Suppressor macrophage (primary cell): Measurements from ENCODE around the gene IL1A.

Experiments
- DNase-seq, 4 experiments: peaks; one replicate each; pipeline ENCODE4 v3.0.0-alpha.2; 2020 to 2022

The IL1A gene

DNA sequence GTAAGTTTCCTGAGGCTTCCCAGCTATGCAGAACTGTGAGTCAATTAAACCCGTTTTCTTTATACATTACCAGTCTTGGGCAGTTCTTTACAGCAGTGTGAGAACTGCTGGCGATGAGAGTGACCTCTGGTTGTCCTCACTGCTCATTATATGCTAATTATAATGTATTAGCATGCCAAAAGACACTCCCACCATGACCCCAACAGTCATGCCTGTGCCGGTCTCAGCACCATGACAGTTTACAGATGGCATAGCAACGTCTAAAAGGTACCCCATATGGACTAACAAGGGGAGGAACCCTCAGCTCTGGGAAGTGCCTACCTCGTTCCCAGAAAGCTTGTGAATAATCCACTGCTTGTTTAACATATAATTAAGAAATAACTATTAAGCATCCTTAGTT, 8.1 kb upstream of the IL1A start:
- no peak for DNase-seq

DNA sequence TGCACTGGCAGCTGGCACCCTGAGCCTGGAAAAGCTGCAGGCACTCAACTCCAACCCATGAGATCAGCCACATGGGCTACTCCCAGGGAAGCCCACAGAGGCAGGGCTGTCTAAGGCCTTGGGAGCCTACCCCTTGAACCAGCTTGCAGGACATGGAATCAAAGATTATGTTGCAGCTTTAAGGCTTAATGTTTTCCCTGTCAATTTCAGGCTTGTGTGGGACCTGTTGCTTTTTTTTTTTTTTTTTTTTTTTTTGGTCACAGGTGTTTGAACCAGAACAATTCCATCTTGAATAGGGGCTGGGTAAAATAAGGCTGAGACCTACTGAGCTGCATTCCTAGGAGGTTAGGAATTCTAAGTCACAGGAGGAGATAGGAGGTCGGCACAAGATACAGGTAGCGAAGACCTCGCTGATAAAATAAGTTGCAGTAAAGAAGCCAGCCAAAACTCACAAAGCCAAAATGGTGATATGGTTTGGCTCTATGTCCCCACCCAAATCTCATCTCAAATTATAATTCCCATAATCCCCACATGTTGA, 7.5 kb upstream of the IL1A start:
- DNase-seq: no peak

DNA sequence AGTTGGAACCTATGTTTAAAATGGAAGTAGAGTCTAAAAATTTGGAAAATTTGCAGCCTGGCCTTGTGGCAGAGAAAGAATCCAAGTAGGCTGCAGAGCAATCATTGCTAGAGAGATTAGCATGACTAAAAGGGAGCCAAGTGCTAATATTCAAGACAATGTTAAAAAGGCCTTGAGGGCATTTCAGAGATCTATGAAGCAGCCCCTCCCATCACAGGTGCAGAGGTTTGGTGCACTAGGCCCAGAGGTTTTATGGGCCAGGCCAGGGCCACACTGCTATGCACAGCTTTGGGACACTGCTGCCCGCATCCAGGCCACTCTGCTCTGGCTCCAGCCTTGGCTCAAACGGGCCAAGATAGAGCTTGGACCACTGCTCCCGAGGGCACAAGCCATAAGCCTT, 6.7 kb upstream of the IL1A start:
- no peak for DNase-seq

DNA sequence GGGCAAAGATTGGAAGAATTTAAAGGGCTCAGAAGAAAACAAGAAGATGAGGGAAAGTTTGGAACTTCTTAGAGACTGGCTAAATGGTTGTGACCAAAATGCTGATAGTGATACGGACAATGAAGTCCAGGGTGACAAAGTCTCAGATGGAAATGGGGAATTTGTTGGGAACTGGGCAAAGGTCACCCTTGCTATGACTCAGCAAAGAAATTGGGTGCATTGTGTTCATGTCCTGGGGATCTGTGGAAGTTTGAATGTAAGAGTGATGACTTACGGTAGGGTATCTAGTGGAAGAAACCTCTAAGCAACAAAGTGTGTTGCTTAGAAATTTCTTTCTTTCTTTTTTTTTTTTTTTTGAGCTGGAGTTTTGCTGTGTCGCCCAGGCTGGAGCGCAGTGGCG, 6.0 kb upstream of the IL1A start:
- no peak for DNase-seq

DNA sequence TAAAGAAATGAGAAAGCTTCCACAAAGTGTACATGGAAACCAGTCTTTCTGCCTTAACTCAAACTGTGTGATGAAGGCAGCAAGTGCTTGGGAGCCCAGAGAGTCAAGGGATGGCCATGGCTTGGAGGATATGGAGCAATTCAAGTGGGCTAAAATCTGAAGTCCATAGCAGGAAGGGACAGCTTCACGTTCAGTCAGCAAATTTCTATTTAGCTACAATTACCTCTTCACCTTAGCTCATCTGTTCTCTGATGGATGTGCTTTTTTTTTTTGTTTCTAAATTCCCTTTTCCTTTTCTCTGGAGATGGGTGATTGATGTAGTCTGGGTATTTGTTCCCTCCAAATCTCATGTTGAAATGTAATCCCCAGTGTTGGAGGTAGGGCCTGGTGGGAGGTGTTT, 4.9 kb upstream of the IL1A start:
- no peak for DNase-seq

DNA sequence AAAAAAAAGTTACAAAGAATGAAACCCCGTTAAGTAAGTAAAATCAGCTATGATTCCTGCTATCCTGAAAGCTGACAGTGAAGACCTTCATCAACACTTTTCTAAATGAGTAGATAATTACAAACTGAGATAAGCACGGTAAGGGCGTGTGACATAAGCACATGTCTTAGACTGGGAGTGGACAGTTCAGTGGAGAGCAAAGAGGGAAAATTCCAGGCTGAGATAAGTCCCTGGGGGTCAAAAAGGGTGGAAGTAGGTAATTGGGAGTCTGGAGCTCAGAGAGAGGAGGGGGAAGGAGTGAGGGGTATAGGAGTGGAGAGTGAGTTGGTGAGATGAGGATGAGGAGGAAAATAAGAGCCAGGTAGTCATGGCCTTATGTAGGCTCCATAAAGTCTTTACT, 4.4 kb upstream of the IL1A start:
- DNase-seq: no peak

DNA sequence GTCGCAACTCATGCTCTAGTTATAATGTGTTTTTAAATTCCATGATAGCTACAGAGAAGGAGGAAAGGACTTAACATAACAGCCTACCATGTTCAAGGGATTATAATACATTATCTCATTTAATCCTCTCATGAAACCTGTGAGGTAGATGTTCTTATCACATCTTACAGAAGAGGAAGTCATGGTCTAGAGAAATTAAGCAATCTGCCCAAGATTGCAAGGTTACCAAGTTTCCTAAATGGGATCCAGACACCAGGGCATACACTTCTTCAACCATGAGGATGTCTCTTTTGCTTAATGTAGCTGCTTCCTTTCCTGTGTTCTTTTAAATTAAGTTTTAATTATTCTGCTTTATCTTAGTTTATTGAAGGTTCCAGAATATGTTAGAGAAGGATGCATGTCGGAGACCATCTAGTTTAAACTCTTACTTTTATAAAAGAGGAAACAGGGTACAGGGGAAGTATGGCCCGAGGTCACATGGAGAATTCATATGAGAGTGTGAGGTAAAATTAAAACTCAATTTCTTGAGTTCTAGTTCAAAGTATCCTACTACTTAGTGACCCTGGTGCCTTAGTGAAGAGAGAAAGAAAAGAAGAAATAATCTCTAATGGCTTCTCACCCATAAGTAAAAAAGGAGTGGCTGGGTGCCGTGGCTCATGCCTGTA, 3.6 kb upstream of the IL1A start:
- peak; percentile 45 to 74 (median 59) for DNase-seq

DNA sequence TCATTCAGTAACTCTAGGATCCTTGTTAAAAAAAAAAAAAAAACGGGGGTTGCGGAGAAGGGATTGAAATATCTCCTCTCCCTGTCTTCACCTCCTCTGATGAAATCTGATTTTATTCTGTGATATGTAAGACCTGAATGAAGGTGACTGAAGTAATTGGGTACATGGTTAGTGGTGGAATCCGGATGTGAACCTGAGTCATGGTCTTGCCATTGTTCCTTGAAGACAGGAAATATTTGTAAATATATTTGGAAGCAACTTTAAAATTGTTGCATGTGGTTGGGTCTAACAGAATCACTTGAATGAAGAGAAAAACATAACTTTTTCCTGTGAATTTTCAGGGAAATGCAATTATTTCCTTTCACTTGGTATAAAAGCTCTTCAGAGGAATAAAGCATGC, 3.0 kb upstream of the IL1A start:
- no peak for DNase-seq

DNA sequence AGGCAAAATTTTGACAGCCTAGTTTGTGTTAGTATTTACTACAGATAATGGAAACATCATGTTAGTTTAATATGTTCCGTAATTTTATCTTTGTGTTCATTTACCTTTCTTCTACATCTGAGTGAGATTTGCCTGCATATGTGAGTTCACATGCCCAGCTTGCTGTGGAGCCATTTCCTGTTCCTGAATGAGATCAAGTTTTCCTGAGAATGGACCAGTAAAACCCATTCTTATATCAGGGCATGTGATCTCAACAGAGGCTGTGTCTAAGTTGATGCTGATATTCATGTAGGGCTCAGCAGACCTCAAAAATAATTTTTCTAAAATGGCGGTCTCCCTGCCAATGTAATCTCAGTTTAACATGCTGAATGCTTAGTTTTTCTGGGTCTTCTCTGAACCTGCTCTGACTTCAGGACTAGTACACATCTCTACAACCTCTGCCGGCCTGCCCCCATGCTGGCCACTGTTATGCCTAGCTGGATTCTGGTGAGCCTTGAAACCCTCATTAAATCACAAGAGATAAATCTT, 1.0 kb downstream of the IL1A start:
- DNase-seq: no peak

DNA sequence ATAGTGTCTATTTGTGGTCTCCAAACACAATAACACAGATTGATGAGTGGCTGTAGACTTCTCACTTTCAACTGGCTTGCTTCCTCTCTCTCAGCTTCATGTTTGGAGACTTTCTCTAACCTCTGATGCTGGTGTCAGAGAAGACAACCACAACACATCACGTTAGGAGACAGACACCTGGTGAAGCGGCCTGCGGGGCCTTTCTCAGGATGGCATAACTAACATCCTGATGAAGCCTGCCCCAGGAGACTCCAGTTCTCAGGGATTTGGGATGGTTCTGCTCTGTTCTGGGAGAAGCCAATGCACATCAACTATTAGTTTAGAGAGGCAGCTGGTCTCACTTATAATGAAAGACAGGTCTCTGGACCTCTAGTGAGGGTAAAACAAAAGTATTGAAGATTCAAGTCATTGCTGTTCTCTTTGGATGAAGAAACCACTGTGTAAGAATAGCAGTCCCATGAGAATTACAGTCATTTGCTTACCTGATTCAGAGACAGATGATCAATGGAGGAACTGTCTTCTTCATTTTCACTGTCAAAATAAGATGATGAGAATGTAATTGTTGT, 2.0 kb downstream of the IL1A start:
- no peak for DNase-seq

DNA sequence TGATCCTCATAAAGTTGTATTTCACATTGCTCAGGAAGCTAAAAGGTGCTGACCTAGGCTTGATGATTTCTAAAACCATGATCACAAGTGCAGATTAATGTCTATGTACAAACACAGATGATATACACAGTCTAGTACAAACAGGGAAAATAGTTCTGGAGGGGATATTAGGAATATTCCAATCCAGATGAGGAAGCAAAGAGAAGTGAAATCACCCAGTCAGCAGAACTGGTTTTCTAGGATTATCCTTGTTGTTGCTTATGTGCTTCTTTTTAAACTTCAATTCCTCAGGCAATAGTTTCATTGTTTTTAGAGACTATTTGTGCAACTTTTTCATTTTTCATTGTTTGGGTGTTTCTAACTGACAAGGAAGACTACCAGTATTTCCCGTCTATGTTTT, 4.7 kb downstream of the IL1A start:
- DNase-seq: no peak

DNA sequence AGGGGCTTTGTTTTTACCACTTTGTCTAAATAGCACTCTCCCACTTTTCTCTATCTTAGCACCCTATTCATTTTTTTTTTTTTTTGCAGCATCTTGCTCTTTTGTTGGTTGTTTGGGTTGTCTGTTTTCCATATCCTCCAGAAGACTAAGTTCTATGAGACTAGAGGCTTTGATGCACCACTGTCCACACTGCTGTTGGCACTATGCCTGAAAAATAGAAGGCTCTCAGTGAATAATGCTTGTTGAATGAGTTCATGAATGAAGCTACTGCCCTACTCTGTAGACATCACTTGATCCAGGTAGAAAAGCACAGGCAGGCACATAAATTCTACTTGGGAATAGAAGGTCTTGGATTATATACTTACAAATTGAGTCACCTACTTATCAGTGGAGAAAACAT, 7.3 kb downstream of the IL1A start:
- no peak for DNase-seq

DNA sequence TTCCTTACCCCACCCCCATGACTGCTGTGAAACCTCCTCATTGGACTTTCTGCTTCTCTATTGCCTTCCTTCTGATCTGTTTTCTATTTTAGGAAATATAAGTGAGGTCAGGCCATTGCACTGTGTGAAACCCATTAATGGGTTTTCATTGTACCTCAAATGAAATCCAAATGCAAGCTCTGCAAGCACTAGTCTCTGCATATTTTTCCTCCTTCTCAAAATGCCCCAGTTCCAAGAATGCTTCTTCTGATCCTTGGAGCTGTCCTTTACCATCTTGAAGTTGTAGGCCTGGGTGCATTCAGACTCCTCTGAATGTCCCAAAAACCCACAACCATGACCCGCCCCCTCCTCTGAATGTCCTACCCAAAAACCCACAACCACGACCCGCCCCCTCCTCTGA, 8.2 kb downstream of the IL1A start:
- no peak for DNase-seq

DNA sequence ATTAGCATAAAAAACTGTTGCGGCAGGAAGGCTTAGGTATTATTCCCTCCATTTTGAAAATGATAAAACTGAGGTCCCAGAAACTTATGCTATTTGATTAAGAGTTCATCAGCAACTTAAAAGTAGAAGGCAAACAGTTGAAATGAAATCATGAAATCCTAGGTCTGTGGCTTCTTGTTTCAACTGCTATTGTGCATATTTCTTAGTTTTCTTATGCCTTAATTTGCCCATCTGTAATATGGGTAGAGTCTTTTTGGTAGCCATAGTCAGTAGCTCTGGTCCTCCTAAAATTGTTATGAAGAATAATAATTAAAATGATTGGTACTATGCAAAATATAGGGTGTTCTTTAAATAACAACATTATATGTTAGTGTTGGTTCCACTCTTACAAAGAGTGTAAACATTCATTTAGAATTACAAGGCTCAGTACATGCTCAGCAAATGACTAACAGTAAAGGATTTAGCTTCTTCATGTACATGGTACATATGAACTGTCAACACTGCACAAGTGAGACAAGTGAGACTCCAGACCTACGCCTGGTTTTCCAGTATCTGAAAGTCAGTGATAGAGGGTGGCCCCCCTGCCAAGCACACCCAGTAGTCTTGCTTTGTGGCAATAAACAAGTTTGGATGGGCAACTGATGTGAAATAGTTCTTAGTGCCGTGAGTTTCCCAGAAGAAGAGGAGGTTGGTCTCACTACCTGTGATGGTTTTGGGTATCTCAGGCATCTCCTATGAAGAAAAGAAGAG, 9.6 kb downstream of the IL1A start:
- no peak for DNase-seq

DNA sequence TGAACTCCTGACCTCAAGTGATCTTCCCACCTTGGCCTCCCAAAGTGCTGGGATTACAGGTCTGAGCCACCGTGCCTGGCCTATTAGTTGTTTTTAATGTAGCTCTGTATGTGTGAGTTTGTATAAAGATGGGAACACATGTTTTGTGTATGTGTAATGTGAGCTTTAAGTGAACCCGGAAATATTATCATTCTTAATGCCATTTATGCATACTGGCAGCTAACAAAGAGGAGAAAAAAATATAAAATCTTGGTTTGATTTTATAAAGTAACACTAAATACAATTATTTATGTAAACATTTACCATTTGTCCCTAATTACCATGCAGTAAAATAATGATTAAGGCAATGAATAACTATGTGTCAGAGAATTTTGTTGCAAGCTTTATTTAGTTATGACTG, 10.7 kb downstream of the IL1A start:
- no peak for DNase-seq

DNA sequence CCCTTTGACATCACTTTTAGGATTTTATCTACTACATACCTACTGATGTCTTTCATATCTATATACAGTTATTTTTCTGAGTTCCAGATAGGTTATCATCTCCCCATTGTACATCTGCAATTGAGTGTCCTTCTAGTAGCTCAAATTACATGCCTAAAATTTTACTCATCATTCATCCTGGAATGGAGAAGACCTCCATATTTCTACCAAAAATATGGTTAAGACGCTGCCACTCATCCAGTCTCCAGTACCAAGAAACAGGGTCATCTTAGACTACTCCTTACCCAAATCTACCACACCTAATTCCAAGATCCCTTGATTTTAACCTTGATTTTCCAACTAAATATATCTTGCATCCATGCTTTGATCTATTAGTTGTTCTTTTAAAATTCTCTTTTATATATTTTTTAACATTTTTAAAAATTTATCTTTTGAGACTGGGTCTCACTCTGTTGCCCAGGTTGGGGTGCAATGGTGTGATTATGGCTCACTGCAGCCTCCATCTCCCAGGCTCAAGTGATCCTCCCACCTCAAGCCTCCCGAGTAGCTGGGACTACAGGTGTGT, 11.3 kb downstream of the IL1A start:
- no peak for DNase-seq

DNA sequence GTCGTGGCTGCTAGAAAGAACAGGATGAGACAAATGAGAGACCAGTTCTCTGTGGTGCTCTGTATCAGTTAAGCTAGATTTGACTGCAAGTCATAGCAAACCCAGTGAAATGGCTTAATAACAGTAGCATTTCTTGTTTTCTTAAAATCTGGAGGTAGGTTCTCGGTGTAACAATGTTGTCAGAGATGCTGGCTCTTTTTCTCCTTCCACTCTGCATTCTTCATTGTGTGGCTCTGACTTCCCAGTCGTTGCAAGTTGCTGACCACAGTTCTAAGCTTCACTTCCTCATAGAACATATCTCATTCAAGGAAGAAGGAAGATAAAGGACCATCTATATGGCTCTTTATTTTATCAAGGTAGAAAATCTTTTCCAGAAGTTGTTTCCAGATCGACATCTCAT, 12.0 kb downstream of the IL1A start:
- peak; percentile 52 to 75 (median 63) for DNase-seq

DNA sequence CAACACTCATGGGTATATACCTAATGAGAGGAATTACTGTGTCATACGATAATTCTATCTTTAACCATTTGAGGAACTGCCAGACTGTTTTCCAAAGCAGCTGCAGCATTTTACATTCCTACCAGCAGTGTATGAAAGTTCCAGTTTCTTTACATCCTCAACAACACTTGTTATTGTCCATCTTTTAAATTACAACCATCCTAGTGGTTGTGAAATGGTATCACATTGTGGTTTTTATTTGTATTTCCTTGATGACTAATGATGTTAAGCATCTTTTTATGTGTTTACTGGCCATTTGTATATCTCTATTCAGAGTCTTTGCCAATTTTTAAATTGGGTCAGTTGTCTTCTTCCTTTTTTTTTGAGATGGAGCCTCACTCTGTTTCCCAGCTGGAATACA, 15.9 kb downstream of the IL1A start:
- DNase-seq: peak in 1 of 4 experiments; percentile 25

DNA sequence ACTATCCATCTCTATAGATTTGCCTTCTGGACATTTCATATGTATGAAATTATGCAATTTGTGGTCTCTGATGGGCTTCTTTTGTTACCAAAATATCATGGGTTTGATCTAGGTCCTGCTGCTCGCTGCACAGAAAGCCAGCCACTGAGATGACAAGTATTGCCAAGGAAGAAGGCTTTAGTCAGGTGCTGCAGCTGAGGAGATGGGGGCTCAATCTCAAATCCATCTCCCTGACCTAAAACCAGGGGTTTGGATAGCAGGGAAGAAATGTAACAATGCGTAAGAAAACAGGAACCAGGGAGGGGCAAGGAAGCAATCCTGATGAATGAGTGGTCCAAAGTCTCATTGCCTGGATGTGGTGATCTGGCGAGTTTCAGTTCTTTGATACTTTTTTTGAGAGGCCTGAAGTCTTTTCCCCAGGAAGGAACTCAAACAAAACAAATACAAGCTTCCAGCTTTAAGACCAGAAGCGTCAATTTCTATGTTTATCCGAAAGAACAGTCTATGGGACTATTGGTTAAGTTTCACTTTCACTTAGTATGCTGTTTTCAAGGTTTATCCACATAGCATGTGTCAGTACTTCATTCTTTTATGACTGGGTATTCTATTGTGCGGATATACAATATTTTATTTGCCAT, 16.5 kb downstream of the IL1A start:
- no peak for DNase-seq

DNA sequence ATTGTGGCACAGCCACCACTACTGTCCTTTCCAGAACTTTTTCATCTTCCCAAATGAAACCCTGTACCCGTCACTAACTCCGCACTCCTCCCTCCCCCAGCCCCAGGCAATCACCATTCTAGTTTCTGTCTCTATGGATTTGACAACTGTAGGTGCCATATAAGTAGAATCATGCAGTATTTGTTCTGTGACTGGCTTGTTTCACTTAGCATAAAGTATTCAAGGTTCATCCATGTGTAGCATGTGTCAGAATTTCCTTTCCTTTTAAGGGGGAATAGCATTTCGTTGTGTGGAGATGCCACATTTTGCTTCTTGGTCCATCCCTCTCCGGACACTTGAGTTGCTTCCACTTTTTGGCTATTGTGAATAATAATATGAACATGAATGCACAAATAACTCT, 19.0 kb downstream of the IL1A start:
- no peak for DNase-seq

DNA sequence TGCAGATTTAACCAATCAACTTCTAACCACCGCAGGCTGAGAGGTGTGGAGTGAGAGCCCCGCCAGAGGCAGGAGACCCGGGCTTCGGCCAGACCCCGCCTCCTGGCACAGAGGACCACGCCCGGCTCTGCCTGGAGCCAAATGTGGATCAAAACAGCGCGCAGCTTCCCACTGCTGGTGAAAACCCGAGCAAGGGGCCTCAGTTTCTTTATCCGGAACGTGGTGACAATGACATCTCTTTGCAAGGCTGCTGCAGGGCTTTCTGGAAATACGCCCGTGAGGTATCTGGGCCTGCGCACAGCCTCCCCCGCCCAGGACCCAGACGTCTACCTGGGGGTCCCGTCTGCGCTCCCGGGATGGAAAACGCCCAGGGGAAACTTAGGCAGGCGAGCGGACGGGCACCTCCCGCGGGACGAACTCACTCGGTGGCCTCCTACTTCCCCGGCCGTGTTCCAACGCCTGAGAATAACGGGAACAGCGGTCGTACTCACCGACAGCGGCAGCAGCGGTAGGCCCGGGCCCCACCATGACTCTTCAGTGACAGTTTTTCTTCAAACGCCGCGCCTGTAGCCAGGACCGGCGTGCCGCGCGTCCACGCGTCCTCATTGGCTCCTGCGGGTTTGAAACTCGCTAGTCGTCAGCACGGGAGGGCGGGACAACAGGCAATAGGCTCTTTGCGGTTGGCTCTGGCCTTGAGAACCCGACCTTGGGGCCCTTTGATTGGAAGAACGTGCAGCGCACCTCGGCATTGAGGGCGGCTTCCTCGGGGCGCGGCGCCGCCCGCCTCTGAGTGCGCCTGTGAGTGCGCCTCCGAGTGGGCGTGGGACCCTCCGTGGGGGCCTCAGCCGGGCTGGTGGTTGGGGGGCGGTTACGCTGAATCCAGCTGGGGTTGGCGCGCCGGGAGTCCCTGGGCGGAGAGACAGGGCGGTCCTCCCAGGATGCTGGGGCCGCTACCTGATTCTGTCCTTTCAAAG, 19.9 kb downstream of the IL1A start, which contains the start of gene CKAP2L:
Gene CKAP2L (minus strand): TSS at position 539 of the 974 bp plus-strand sequence. CDS start 11 bp downstream, at position 528.
- peak; percentile 97 to 98 (median 98) for DNase-seq
